ENCODE data around the gene IRF7. TPM values are rescaled to one million over a fixed set of nuclear protein-coding genes. Genes with fewer than 3 reads are reported as not detected.
A peak's percentile ranks its signal among the peaks of the same experiment; 100 is the strongest.

IRF7 gene
- total RNA-seq, 1 experiment from 2014 or later: 15.2 TPM

- peak; percentile 11 for TF ChIP-seq ZBTB33 (IDR thresholded peaks at IDR 0.05; ENCODE audit: extremely low read depth, insufficient replicate concordance, low read length)
Measured at GRCh38 chr11:612201-612960, 3.4 kb downstream of the IRF7 start (continued).

- H3K4me3 ChIP-seq (replicated peaks in 1 of 2; ENCODE audit: low read depth in 1 of 2, low read length in 2 of 2): no peak overlapping the region
- ATAC-seq (no peak), DNase-seq (ENCODE audit: low read depth, low spot score) (no peak)
- H3K4me1 ChIP-seq (ENCODE audit: control insufficient read depth in 1 of 2, insufficient read depth in 2 of 2, low read length in 2 of 2): peaks cover 8 to 38% of the 10 kb centered on the region in 2 experiments
- H3K9me3 ChIP-seq (ENCODE audit: control insufficient read depth in 1 of 2, insufficient read depth in 1 of 2, low read depth in 1 of 2, low read length in 2 of 2): no peaks in the 10 kb centered on the region
- TSS peak; percentile 21 for BruUV-seq (replicated peaks)
- no peaks in the 10 kb centered on the region for H3K27me3 ChIP-seq (ENCODE audit: insufficient read depth, low read length)
- H4K20me1 ChIP-seq (ENCODE audit: insufficient read depth): peaks cover 13% of the 10 kb centered on the region; the same call in 1 of the 2 replicates
- RAD21 ChIA-PET (ENCODE audit: low non-redundant PET in 1 of 2, low total read pairs in 2 of 2, uncharacterized antibody in 2 of 2, unreplicated experiment in 2 of 2): no interaction called here
- H2AFZ ChIP-seq (ENCODE audit: low read depth, low read length, poor library complexity, severe bottlenecking): no peak overlapping the region
- no peaks in the 10 kb centered on the region for H3K9me2 ChIP-seq (ENCODE audit: insufficient read depth)
- intact Hi-C loops (cut with micrococcal nuclease): no loop called here
- CTCF ChIA-PET: interaction anchor here (0.8 to 1.0 kb wide), 2 partner anchors 11 to 52 kb away, joined by 3 read pairs; no protein-coding TSS in a partner anchor
- TF ChIP-seq EZH2 (IDR thresholded peaks at IDR 0.05) (no peak), POLR2AphosphoS5 (IDR thresholded peaks at IDR 0.05; ENCODE audit: low read depth, low read length) (peak; percentile 17; the same call in 1 of the 2 replicates)
- no peak overlapping the region for H3K9ac ChIP-seq (ENCODE audit: low read length)
- H3K4me2 ChIP-seq (ENCODE audit: low read length): no peak overlapping the region
- peaks cover 20% of the 10 kb centered on the region; the same call in 1 of the 2 replicates for H3K79me2 ChIP-seq (ENCODE audit: insufficient read depth, low read length)
- H3K36me3 ChIP-seq (ENCODE audit: control insufficient read depth in 1 of 2, insufficient read depth in 2 of 2, low read length in 2 of 2): peaks cover 30 to 34% of the 10 kb centered on the region in 2 experiments; a peak in 3 of 4 replicates
- H3K27ac ChIP-seq (ENCODE audit: low read depth, low read length): peak overlapping the region; percentile 20; the same call in 1 of the 2 replicates
- POLR2A ChIA-PET: no interaction called here
Measured at GRCh38 chr11:611001-611996, 4.5 kb downstream of the IRF7 start.
